NCI-H748 treated with DMSO at 0.1 percent for 48 hours (cell line): ENCODE data around the gene SAV1.
"Not testable (repeated sequence)": the region's sequence is repeated elsewhere in the genome, so short reads cannot be mapped to it uniquely, and the experiment has no call there.

Source experiments
- DNase-seq: peaks from one replicate; lab custom pipeline; 2025; lab: John Stamatoyannopoulos, UW

Gene SAV1

GRCh38 chr14:50665300-50665699 is 2.8 kb downstream of the SAV1 start:
- not testable (repeated sequence) for DNase-seq

- DNase-seq: not testable (repeated sequence)
Observed at GRCh38 chr14:50664579-50664978, 3.5 kb downstream of the SAV1 start.

GRCh38 chr14:50659327-50659974 is 8.7 kb downstream of the SAV1 start:
- no peak for DNase-seq

GRCh38 chr14:50658203-50658602 is 9.9 kb downstream of the SAV1 start:
- no peak for DNase-seq

GRCh38 chr14:50657753-50658152 is 10.4 kb downstream of the SAV1 start:
- no peak for DNase-seq

- no peak for DNase-seq
Observed at GRCh38 chr14:50656776-50657175, 11.3 kb downstream of the SAV1 start.

- DNase-seq: no peak
Observed at GRCh38 chr14:50649691-50650090, 18.4 kb downstream of the SAV1 start.

GRCh38 chr14:50647753-50648152 is 20.4 kb downstream of the SAV1 start:
- DNase-seq: no peak

- no peak for DNase-seq
Observed at GRCh38 chr14:50647282-50647681, 20.8 kb downstream of the SAV1 start.

- DNase-seq: no peak
Observed at GRCh38 chr14:50635141-50635540, 33.0 kb downstream of the SAV1 start.

GRCh38 chr14:50633954-50634353 is 34.2 kb downstream of the SAV1 start:
- no peak for DNase-seq

- DNase-seq: no peak
Observed at GRCh38 chr14:50631408-50631821, 36.7 kb downstream of the SAV1 start.

- not testable (repeated sequence) for DNase-seq
Observed at GRCh38 chr14:50624947-50625346, 43.2 kb downstream of the SAV1 start.

GRCh38 chr14:50624447-50624846 is 43.7 kb downstream of the SAV1 start:
- DNase-seq: no peak

- DNase-seq: no peak
Observed at GRCh38 chr14:50622978-50623377, 45.1 kb downstream of the SAV1 start.

- DNase-seq: no peak
Observed at GRCh38 chr14:50620341-50620740, 47.8 kb downstream of the SAV1 start.

- peak; percentile 5 for DNase-seq
Observed at GRCh38 chr14:50619569-50620141, 48.5 kb downstream of the SAV1 start.

- DNase-seq: no peak
Observed at GRCh38 chr14:50616275-50616674, 51.8 kb downstream of the SAV1 start.

GRCh38 chr14:50615552-50615951 is 52.6 kb downstream of the SAV1 start:
- no peak for DNase-seq

GRCh38 chr14:50615056-50615455 is 53.0 kb downstream of the SAV1 start:
- no peak for DNase-seq

GRCh38 chr14:50612806-50613205 is 55.3 kb downstream of the SAV1 start:
- DNase-seq: no peak

GRCh38 chr14:50610465-50610864 is 57.6 kb downstream of the SAV1 start:
- DNase-seq: no peak

GRCh38 chr14:50608302-50608851 is 59.7 kb downstream of the SAV1 start:
- no peak for DNase-seq

- DNase-seq: no peak
Observed at GRCh38 chr14:50607761-50608160, 60.3 kb downstream of the SAV1 start.
